ENCODE measurements around the gene DSP.

DNA sequence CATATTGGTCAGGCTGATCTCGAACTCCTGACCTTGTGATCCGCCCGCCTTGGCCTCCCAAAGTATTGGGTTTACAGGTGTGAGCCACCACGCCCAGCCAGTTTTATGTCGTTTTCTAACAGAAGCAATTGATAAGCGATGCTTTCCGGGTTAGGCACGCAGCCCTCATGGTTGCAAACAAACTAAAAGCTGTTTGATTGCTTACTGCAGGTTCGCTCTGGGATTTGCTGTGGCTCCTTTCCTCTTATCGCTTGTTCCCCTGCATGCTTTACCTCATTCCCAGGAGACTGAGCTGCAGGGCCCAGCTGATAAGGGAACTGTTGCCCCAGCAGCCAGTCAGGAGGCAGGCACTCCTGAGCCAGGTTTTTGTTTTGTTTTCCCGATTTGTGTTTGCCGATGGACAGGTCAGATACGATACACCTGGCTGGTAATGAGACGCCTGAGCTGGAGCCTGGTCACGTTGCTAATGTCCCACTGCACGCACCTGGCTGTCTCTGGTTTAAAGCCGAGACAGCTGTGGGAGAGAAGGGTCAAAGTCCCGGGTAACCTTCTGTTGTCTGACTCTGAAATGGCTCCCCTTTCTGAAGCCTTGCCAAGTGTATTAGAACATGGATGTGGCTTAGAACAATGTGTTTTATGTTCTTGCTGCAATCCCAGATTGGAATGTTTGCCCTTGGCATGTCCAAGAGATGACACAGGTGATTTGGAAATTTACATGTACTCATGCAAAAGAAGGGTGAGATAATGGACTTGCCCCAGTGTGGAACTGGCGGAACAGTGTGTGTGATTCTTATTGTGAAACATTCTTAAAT lies 19.9 kb downstream of the DSP start:
- TF ChIP-seq, protein P1, sequence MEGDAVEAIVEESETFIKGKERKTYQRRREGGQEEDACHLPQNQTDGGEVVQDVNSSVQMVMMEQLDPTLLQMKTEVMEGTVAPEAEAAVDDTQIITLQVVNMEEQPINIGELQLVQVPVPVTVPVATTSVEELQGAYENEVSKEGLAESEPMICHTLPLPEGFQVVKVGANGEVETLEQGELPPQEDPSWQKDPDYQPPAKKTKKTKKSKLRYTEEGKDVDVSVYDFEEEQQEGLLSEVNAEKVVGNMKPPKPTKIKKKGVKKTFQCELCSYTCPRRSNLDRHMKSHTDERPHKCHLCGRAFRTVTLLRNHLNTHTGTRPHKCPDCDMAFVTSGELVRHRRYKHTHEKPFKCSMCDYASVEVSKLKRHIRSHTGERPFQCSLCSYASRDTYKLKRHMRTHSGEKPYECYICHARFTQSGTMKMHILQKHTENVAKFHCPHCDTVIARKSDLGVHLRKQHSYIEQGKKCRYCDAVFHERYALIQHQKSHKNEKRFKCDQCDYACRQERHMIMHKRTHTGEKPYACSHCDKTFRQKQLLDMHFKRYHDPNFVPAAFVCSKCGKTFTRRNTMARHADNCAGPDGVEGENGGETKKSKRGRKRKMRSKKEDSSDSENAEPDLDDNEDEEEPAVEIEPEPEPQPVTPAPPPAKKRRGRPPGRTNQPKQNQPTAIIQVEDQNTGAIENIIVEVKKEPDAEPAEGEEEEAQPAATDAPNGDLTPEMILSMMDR (conservative IDR thresholded peaks at IDR 0.05; ENCODE audit: low read length), result no peak
- no peak for TF ChIP-seq EZH2phosphoT487 (IDR thresholded peaks at IDR 0.05; ENCODE audit: borderline replicate concordance)

Measured in Loucy (cell line).